ENCODE measurements around the gene KIF23.

The KIF23 gene

GRCh38 chr15:69490356-69491037, 76.3 kb downstream of the KIF23 start:
- DNase-seq (ENCODE audit: low read depth, low spot score): no peak

- DNase-seq (ENCODE audit: low read depth, low spot score): no peak
Measured at GRCh38 chr15:69491038-69491505, 76.9 kb downstream of the KIF23 start.

- DNase-seq (ENCODE audit: low read depth, low spot score): no peak
Measured at GRCh38 chr15:69493406-69493805, 79.3 kb downstream of the KIF23 start.

- no peak for DNase-seq (ENCODE audit: low read depth, low spot score)
Measured at GRCh38 chr15:69496001-69496400, 81.9 kb downstream of the KIF23 start.

- no peak for DNase-seq (ENCODE audit: low read depth, low spot score)
Measured at GRCh38 chr15:69497076-69497475, 82.9 kb downstream of the KIF23 start.

- DNase-seq (ENCODE audit: low read depth, low spot score): no peak
Measured at GRCh38 chr15:69497667-69498066, 83.5 kb downstream of the KIF23 start.

All from smooth muscle cell of the brain vasculature (primary cell).